IMR-90 (cell line): ENCODE measurements around the gene GNL3. TPM values are rescaled to one million over a fixed set of nuclear protein-coding genes. Genes with fewer than 3 reads are reported as not detected.
A peak's percentile ranks its signal among the peaks of the same experiment; 100 is the strongest.

ENCODE experiments used
- ATAC-seq: fragments of 200-7000 bp; cut with Tn5 transposase; 2 replicates; pipeline ENCODE4 v1.9.1; 2020; ENCODE audit warnings: low read depth, mild to moderate bottlenecking, moderate library complexity
- BruUV-seq: library from RNA; stranded (reverse); fragments of 400-500 nt; replicated peaks from 2 replicates; lab custom pipeline; 2021; lab: Mats Ljungman, UMichigan
- CTCF ChIA-PET: fragments of 300-600 bp; formaldehyde crosslinking; extraction: SDS; loops from one replicate; lab custom pipeline; 2021; ENCODE audit warnings: antibody characterized with exemption; lab: Yijun Ruan, JAX
- POLR2A ChIA-PET: fragments of 300-600 bp; sonication (Branson Sonifier 250); formaldehyde crosslinking; loops from one replicate; lab custom pipeline; 2022; ENCODE audit warnings: antibody characterized with exemption; ENCODE audit not compliant: unreplicated experiment; lab: Charles Lee
- DNase-seq: peaks from one replicate; pipeline ENCODE4 v3.0.0; 2013
- H2AFZ ChIP-seq: replicated peaks from 2 replicates; pipeline ENCODE3; 2013; ENCODE audit warnings: low read length, mild to moderate bottlenecking; ENCODE audit not compliant: poor library complexity
- H2AK5ac ChIP-seq: 2 replicates; pipeline ENCODE4 v1.6.1; 2013; ENCODE audit warnings: low read depth, low read length, inconsistent platforms
- H2AK9ac ChIP-seq: replicated peaks from 2 replicates; pipeline ENCODE3; 2013; ENCODE audit warnings: mild to moderate bottlenecking, low read depth, low read length, moderate library complexity; ENCODE audit not compliant: poor library complexity
- H2BK120ac ChIP-seq: 2 replicates; pipeline ENCODE4 v1.6.1; 2013; ENCODE audit warnings: low read depth, low read length, inconsistent platforms
- H2BK15ac ChIP-seq: 3 replicates; pipeline ENCODE4 v1.6.1; 2013; ENCODE audit warnings: low read depth, low read length, inconsistent platforms
- H2BK20ac ChIP-seq: 2 replicates; pipeline ENCODE4 v1.6.1; 2013; ENCODE audit warnings: low read depth, mild to moderate bottlenecking, inconsistent platforms, low read length, moderate library complexity
- H2BK5ac ChIP-seq: 2 replicates; pipeline ENCODE4 v1.6.1; 2013; ENCODE audit warnings: mild to moderate bottlenecking, low read depth, low read length, inconsistent platforms; ENCODE audit not compliant: poor library complexity, severe bottlenecking
- H3K14ac ChIP-seq: replicated peaks from 2 replicates; pipeline ENCODE4 v1.6.1; 2013; ENCODE audit warnings: low read depth, low read length, inconsistent platforms
- H3K18ac ChIP-seq: 2 replicates; pipeline ENCODE4 v1.6.1; 2013; ENCODE audit warnings: low read depth, low read length, control low read depth
- H3K23ac ChIP-seq: 2 replicates; pipeline ENCODE4 v1.6.1; 2013; ENCODE audit warnings: low read depth, low read length, inconsistent platforms
- H3K27ac ChIP-seq: 2 replicates; pipeline ENCODE4 v1.5.1; 2013; ENCODE audit warnings: mild to moderate bottlenecking, control low read depth, low read length; ENCODE audit not compliant: insufficient read depth
- H3K27me3 ChIP-seq: 2 replicates; pipeline ENCODE4 v1.6.1; 2013; ENCODE audit warnings: low read length; ENCODE audit not compliant: control insufficient read depth, insufficient read depth
- H3K36me3 ChIP-seq: 2 replicates; pipeline ENCODE4 v1.6.1; 2013; ENCODE audit warnings: low read length, mixed read lengths; ENCODE audit not compliant: control insufficient read depth, insufficient read depth
- H3K4ac ChIP-seq: 2 replicates; pipeline ENCODE4 v1.6.1; 2013; ENCODE audit warnings: low read depth, low read length, inconsistent platforms
- H3K4me1 ChIP-seq: 2 replicates; pipeline ENCODE4 v1.6.1; 2013; ENCODE audit warnings: low read length, mixed read lengths; ENCODE audit not compliant: control insufficient read depth, insufficient read depth
- H3K4me2 ChIP-seq: 2 replicates; pipeline ENCODE4 v1.6.1; 2013; ENCODE audit warnings: low read depth, mild to moderate bottlenecking, control low read depth, low read length, moderate library complexity
- H3K4me3 ChIP-seq: 2 replicates; pipeline ENCODE4 v1.5.1; 2013; ENCODE audit warnings: low read depth, mild to moderate bottlenecking, control low read depth, low read length, moderate library complexity; ENCODE audit not compliant: insufficient read depth
- H3K56ac ChIP-seq: 2 replicates; pipeline ENCODE4 v1.6.1; 2013; ENCODE audit warnings: low read length, inconsistent platforms; ENCODE audit not compliant: insufficient read depth; ENCODE audit errors: extremely low read depth
- H3K79me1 ChIP-seq, 2 experiments: 2 replicates each; pipeline ENCODE4 v1.6.1; 2013; ENCODE audit warnings: low read length in 2 of 2, inconsistent platforms in 1 of 2, low read depth in 1 of 2
- H3K9ac ChIP-seq: 2 replicates; pipeline ENCODE4 v1.6.1; 2013; ENCODE audit warnings: low read depth, low read length, control low read depth
- H3K9me1 ChIP-seq: 2 replicates; pipeline ENCODE4 v1.6.1; 2013; ENCODE audit warnings: low read length, inconsistent platforms; ENCODE audit not compliant: insufficient read depth
- H3K9me3 ChIP-seq: 2 replicates; pipeline ENCODE4 v1.6.1; 2013; ENCODE audit warnings: low read length; ENCODE audit not compliant: control insufficient read depth, insufficient read depth
- H4K20me1 ChIP-seq: 2 replicates; pipeline ENCODE4 v1.6.1; 2013; ENCODE audit warnings: low read length, inconsistent platforms; ENCODE audit not compliant: insufficient read depth
- H4K5ac ChIP-seq: 2 replicates; pipeline ENCODE4 v1.6.1; 2013; ENCODE audit warnings: mild to moderate bottlenecking, low read depth, low read length, control low read depth
- H4K8ac ChIP-seq, 2 experiments: 2 replicates each; pipeline ENCODE4 v1.6.1; 2013; ENCODE audit warnings: low read depth in 2 of 2, low read length in 2 of 2, control low read depth in 1 of 2, inconsistent platforms in 1 of 2
- H4K91ac ChIP-seq: 2 replicates; pipeline ENCODE4 v1.6.1; 2013; ENCODE audit warnings: low read depth, low read length, inconsistent platforms; ENCODE audit not compliant: insufficient read depth
- BHLHE40 ChIP-seq: fragments of 150-350 bp; IDR thresholded peaks from 2 replicates; pipeline ENCODE4 v1.6.1; 2016; ENCODE audit warnings: mild to moderate bottlenecking, low read depth, low read length
- CHD1 ChIP-seq: IDR thresholded peaks from 2 replicates; pipeline ENCODE4 v1.6.1; 2012; ENCODE audit warnings: low read depth, low read length, improper control_type of control experiment
- FOS ChIP-seq: fragments of 150-350 bp; IDR thresholded peaks from 2 replicates; pipeline ENCODE4 v1.6.1; 2016; ENCODE audit warnings: low read depth, low read length
- MAFK ChIP-seq: IDR thresholded peaks from 2 replicates; pipeline ENCODE4 v1.6.1; 2012; ENCODE audit warnings: low read depth, low read length, improper control_type of control experiment
- MAZ ChIP-seq: IDR thresholded peaks from 2 replicates; pipeline ENCODE4 v1.6.1; 2012; ENCODE audit warnings: low read depth, mild to moderate bottlenecking, low read length, improper control_type of control experiment, moderate library complexity, borderline replicate concordance
- MXI1 ChIP-seq: IDR thresholded peaks from 2 replicates; pipeline ENCODE4 v1.6.1; 2012; ENCODE audit warnings: low read depth, mild to moderate bottlenecking, low read length, moderate library complexity, borderline replicate concordance
- POLR2A ChIP-seq: IDR thresholded peaks from 2 replicates; pipeline ENCODE4 v1.6.1; 2012; ENCODE audit warnings: mild to moderate bottlenecking, low read depth, low read length
- RAD21 ChIP-seq: IDR thresholded peaks from 2 replicates; pipeline ENCODE4 v1.6.1; 2012; ENCODE audit warnings: low read length, improper control_type of control experiment
- RCOR1 ChIP-seq: IDR thresholded peaks from 2 replicates; pipeline ENCODE4 v1.6.1; 2012; ENCODE audit warnings: mild to moderate bottlenecking, low read length, improper control_type of control experiment; ENCODE audit not compliant: insufficient replicate concordance
- RFX5 ChIP-seq: IDR thresholded peaks from 2 replicates; pipeline ENCODE4 v1.8.0; 2012; ENCODE audit warnings: low read depth, mild to moderate bottlenecking, low read length, moderate library complexity
- SMC3 ChIP-seq: fragments of 150-350 bp; IDR thresholded peaks from 2 replicates; pipeline ENCODE4 v1.6.1; 2016; ENCODE audit warnings: low read depth, mild to moderate bottlenecking, antibody characterized with exemption, low read length, moderate library complexity
- WGBS, 2 experiments: methylation state at CpG; one replicate each; pipeline versions ENCODE4 v1.1.5 to v1.1.7; 2013; ENCODE audit warnings: missing lambda C conversion rate in 2 of 2; ENCODE audit not compliant: insufficient read length in 1 of 2; ENCODE audit errors: extremely low coverage in 2 of 2; 5-methylcytosine and 5-hydroxymethylcytosine counted together
- dilution Hi-C: fragments of 300-500 bp; cut with HindIII; formaldehyde crosslinking; loops from one replicate; pipeline ENCODE4 v1.14.3; 2018; ENCODE audit warnings: low sequenced_read_pairs; ENCODE audit not compliant: unreplicated experiment
- in situ Hi-C: fragments of 300-500 bp; cut with MboI; formaldehyde crosslinking; loops from 3 replicates; pipeline ENCODE4 v1.14.3; 2019; ENCODE audit warnings: low sequenced_read_pairs, inconsistent platforms, mixed read lengths
- intact Hi-C: fragments of 100-400 bp; cut with micrococcal nuclease; formaldehyde crosslinking; loops from 2 replicates; pipeline ENCODE4 v1.10.0; 2022
- polyA plus RNA-seq, 3 experiments: library from polyadenylated mRNA; depleted of rRNA; stranded (reverse); fragments of >200 nt; gene quantifications; 2 replicates each; pipeline ENCODE4 v1.2.3, GENCODE V29; 2012; ENCODE audit warnings: low replicate concordance in 1 of 3
- total RNA-seq: library from RNA; depleted of rRNA; stranded (reverse); fragments of >200 nt; gene quantifications from 2 replicates; pipeline ENCODE4 v1.2.3, GENCODE V29; 2012
- TF ChIP-seq, protein P1 (sequence below): fragments of 150-350 bp; IDR thresholded peaks from 2 replicates; pipeline ENCODE4 v1.6.1; 2016; ENCODE audit warnings: low read depth, mild to moderate bottlenecking, low read length, moderate library complexity, borderline replicate concordance
- TF ChIP-seq, protein P2 (sequence below): fragments of 150-350 bp; IDR thresholded peaks from 2 replicates; pipeline ENCODE4 v1.6.1; 2017; ENCODE audit warnings: mild to moderate bottlenecking, antibody characterized with exemption, low read length, low read depth

GNL3 gene
- total and polyA plus RNA-seq, 2 of the 4 experiments (the other 2 are of a cell fraction), result 66.0 to 90.4 TPM

DNA sequence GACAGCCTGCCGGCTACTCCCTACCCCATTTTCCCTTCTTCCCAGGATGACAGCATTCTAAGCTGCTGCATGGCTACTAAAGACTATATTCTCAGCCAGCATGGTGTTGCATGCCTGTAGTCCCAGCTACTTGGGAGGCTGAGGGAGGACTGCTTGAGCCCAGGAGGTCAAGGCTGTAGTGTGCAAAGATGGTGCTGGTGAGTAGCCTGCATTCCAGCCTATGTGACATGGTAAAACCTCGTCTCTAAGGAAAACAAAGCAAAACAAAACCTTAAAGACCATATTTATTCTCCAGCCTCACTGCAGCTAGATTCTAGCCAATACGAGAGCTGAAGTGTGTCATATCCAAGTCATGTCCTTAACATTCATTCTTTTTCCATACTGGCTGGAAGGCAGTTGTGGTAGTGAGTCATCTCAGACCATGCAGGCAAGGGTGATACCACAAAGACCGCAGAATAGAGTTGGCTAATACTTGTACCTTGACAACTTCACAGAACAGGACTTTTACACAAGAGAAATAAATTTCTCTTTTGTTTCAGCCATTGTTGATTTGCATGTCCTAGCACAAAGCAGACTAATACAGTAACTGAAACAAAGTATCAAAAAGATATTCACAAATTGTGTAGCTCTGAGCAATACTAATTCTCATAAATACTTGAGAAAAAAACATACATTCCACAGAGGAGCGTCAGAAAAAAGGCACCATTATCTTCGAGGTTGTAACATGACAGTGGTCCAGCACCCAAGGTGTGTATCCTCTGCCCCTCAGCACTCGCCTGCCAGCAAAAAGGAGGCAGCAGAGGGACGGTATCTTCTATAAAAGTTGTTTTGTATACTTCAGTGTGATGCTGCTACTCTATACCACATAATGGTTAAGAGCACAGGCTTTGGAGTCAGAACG, 15.0 kb upstream of the GNL3 start:
- no peak overlapping the region for H3K4me3 ChIP-seq
- CTCF ChIA-PET, result no interaction called here
- H3K56ac ChIP-seq, result peak overlapping the region; percentile 30
- peaks cover 5% of the 10 kb centered on the region for H3K9me1 ChIP-seq
- H3K9ac ChIP-seq, result 0 out of 2 replicates have a peak overlapping the region, but pooled peaks have one; percentile 1
- peak overlapping the region in 1 of 2 experiments; percentile 61; a peak in 3 of 4 replicates for H4K8ac ChIP-seq
- no CpG with 5 or more reads among the region's 9 CpGs for WGBS, 2 experiments
- H3K4ac ChIP-seq, result peak overlapping the region; percentile 69
- H2BK120ac ChIP-seq, result peak overlapping the region; percentile 44
- H3K18ac ChIP-seq, result peak overlapping the region; percentile 20
- H4K5ac ChIP-seq, result no peak overlapping the region
- no TSS peak for BruUV-seq
- H3K27me3 ChIP-seq, result no peaks in the 10 kb centered on the region
- no peak overlapping the region for H2AFZ ChIP-seq
- H3K4me1 ChIP-seq, result peaks cover 8% of the 10 kb centered on the region
- H3K27ac ChIP-seq, result peak overlapping the region; percentile 73
- H3K36me3 ChIP-seq, result peaks cover 16% of the 10 kb centered on the region
- no peaks in the 10 kb centered on the region; the same call in 1 of the 2 replicates for H3K9me3 ChIP-seq
- H3K79me1 ChIP-seq, result peaks cover 11 to 37% of the 10 kb centered on the region in 2 experiments
- peak overlapping the region; percentile 42; the same call in 1 of the 2 replicates for H2BK20ac ChIP-seq
- 0 out of 2 replicates have a peak overlapping the region, but pooled peaks have one; percentile 1 for H3K23ac ChIP-seq
- intact Hi-C loops, result loop anchor here (2.0 kb wide), 1 partner anchor 14 kb away; the partner anchor contains the start of gene PBRM1
- H4K20me1 ChIP-seq, result peaks cover 6% of the 10 kb centered on the region; the same call in 1 of the 2 replicates
- H2AK5ac ChIP-seq, result peak overlapping the region; percentile 44
- DNase-seq (peak; percentile 100), ATAC-seq (peak; percentile 97)
- in situ Hi-C loops, result no loop called here
- 0 out of 2 replicates have a peak overlapping the region, but pooled peaks have one; percentile 16 for H3K14ac ChIP-seq
- H2BK15ac ChIP-seq, result peak overlapping the region; percentile 25; the same call in 2 of the 3 replicates
- H2BK5ac ChIP-seq, result peak overlapping the region; percentile 81
- H2AK9ac ChIP-seq, result peak overlapping the region; percentile 10
- peak overlapping the region; percentile 68 for H4K91ac ChIP-seq
- dilution Hi-C loops, result no loop called here
- peak overlapping the region; percentile 85 for H3K4me2 ChIP-seq
- POLR2A ChIA-PET, result no interaction called here
- peak; percentile 52; the same call in 1 of the 2 replicates for TF ChIP-seq MAZ
- no peak for TF ChIP-seq RFX5
- TF ChIP-seq RAD21, result peak; percentile 13; the same call in 1 of the 2 replicates
- no peak for TF ChIP-seq MAFK
- TF ChIP-seq, protein P1, sequence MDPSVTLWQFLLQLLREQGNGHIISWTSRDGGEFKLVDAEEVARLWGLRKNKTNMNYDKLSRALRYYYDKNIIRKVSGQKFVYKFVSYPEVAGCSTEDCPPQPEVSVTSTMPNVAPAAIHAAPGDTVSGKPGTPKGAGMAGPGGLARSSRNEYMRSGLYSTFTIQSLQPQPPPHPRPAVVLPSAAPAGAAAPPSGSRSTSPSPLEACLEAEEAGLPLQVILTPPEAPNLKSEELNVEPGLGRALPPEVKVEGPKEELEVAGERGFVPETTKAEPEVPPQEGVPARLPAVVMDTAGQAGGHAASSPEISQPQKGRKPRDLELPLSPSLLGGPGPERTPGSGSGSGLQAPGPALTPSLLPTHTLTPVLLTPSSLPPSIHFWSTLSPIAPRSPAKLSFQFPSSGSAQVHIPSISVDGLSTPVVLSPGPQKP, result no peak
- peak; percentile 90 for TF ChIP-seq POLR2A
- TF ChIP-seq CHD1, result no peak
- TF ChIP-seq BHLHE40, result peak; percentile 69
- peak; percentile 97 for TF ChIP-seq FOS
- TF ChIP-seq, protein P2, sequence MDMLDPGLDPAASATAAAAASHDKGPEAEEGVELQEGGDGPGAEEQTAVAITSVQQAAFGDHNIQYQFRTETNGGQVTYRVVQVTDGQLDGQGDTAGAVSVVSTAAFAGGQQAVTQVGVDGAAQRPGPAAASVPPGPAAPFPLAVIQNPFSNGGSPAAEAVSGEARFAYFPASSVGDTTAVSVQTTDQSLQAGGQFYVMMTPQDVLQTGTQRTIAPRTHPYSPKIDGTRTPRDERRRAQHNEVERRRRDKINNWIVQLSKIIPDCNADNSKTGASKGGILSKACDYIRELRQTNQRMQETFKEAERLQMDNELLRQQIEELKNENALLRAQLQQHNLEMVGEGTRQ, result no peak
- TF ChIP-seq SMC3, result no peak
- TF ChIP-seq MXI1, result peak; percentile 98
- TF ChIP-seq RCOR1, result peak; percentile 83
